Suppressor macrophage treated with lipopolysaccharide for 4 hours (primary cell): ENCODE measurements around the gene IL22.
"Not testable (repeated sequence)": the region's sequence is repeated elsewhere in the genome, so short reads cannot be mapped to it uniquely, and the experiment has no call there.

Experiments
- DNase-seq: peaks from one replicate; pipeline ENCODE4 v3.0.0-alpha.2; 2020

Gene IL22

DNA sequence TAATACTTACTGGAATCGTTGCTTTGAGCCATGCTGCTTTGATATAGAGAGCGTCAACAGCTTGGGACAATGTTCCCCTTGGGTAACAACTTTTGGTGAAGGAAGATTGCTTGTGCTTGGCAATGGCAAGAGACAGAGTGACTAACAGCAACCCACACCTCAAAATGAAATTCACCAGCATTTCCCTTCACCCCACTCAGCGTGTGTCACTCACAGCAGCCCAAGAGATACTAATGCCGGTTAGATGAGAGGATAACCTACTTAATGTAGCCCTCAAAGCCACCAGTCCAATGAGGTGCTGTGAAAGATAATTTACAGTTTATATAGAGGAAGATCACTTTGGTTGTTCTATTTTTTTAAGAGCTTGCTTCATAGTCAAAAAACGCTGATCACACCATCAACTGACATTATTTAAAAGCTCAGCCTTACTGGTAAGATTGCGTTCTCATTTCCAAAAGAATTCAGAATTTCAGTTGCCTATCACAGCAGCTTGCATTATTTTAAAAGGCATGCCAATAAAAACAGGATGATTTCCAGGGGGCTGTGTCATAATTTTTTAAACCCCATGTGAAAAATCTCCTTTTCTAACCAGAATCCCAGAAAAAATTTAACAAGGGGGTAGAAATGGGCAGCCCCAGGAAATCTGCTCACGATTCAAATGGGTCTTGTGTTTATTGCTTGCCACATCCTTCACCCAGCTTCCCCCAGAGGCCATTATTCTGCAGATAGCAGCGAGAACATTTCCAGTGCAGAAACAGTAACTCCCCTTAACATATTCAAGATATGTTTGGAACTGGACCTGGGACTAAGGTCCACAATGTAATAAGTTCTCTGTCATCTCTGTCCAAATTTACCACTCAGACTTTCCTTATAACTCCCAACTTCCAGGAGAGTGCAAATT lies 27.6 kb downstream of the IL22 start, which contains the start of gene IL26:
Gene IL26, minus strand, starts transcription at position 235 of the 901 bp plus-strand sequence. Its CDS starts 54 bp downstream, at position 181.
- no peak for DNase-seq

DNA sequence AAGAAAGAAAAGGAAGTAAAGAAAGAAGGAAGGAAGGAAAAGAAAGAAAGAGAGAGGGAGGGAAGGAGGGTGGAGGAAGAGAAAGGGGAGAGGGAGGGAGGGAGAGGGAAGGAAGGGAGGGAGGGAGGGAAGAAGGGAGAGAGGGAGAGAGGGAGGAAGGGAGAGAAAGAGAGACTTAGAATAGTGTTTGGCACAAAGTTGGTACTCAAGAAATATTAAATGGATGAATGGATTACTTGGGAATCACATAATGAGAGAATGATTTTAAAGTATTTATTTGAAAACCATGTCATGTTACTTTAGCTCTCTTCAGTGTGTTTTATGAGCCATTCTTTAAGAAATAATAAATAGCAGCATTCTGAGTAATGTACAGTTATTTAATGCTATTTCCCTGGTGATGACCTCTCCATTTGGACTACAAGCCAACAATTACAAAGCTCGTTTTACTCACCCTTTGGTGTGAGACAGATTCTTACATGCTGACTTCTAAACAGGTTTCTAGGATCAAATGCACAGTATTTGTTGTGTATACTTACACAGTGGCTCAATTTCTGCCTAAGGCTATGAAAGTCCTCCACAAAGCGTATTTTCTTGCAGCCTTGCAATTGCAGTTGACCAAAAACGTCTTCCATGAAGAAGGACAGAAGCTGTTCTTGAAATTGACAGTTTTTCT lies 28.7 kb downstream of the IL22 start:
- no peak for DNase-seq

DNA sequence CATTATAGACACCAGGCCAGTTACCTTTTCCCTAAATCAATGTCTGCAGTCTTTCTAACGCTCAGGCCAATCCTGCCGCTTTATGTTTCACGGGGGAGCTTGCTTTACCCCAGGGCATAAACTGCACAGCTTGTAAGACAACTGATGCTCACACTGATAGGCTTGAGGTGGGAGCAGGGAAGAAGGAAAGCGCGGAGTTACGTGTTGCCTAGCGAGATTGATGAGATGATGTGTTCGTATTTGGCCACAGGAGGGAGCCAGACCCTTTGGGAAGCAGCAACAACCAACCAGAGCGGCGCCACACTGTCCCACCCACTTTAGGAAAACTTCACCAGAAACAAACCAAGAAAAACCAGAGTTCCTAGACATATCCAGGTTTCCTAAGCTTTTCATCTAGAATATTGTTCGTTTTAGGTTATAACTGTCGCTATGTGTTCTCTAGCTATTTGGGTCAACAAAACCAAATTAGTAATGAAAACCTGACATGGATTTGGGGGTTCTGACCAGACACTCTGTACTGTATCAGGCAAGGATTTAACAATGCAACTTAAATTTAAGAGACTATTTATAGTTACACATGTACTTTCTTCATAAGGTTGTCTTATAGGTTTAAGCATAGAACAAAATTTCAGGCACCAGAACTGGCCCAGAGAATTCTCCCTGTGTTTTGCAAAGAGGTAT lies 30.2 kb downstream of the IL22 start:
- peak; percentile 79 for DNase-seq

DNA sequence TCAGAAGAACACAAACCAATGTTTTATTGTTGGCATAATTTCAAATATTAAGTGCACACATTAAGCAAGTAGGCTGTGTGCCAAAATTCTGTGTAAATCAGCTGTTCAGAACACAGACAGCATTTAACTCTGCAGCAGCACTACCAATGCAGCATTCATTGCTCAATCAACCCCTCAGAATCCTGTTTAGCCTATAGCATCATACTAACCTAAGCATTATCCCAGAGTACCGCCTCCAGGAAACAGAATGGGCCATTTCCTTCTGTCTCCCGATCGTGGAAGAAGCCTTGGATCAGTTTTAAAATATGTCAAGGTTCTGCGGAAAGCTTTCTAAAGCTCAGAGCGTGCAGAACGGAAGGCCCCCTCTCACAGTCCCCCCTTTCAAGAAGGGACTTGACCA lies 31.1 kb downstream of the IL22 start:
- no peak for DNase-seq

DNA sequence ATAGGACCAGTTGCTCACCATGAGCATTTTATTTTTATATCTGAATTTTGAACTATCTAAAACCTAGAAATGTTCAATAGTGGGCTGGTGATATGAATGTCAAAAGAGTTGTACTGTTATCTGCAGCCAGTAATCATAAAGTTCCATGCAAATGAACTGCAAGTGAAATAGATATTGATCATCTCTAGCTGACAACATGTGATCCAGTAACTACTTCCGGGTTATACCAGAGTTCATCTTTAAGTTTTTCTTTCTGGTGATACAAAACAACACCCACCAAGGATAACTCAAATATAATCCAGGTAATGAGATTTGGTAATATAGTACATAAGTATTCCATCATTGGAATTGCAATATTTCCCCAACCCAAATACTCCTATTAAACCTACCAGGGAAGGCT lies 31.9 kb downstream of the IL22 start:
- no peak for DNase-seq

DNA sequence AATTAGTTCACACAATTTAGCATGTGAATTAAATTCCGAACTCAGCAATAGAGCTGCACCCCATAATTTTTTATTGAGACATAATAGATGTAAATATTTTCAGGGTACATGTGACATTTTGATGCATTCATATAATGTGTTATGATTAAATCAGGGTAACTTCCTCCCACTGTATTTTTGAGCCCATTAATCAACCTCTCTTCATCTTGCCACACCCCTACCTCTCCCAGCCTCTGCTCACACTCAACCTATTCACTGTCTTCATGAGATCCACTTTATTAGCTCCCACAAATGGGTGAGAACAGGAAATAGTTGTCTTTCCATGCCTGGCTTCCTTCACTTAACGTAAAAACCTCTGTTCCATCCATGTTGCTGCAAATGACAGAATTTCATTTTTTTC lies 42.5 kb downstream of the IL22 start:
- no peak for DNase-seq

DNA sequence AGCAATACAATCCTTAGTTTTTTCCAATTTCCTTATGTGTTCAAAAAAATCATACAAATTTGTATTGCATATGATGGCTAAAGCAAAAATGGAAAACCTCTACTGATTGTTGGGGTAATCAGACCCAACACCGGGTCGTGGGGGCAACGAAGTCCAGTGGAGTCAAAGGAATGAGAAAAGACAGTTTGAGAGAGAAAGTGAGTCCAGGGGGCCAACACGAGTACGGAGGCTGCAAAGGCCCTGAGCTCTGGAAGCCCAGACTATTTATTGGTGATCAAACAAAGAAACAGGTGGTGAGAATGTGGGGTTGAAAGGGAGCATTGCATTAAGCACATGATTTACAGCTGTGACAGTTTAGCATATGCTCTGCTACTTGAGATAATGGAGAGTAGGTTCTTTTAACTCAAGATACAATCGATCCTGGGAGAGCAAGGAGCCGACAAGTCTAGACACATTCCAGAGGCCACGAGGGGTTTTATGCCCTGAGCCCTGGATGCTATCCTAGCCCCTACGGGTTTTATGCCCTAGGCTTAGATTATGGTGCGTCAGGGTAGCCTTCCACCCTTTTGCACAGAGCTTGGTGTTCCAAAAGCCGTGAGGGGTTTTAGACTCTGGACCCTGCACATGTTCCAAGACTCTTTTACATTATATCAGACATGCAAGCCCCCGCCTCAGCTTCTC lies 44.2 kb downstream of the IL22 start:
- not testable (repeated sequence) for DNase-seq

DNA sequence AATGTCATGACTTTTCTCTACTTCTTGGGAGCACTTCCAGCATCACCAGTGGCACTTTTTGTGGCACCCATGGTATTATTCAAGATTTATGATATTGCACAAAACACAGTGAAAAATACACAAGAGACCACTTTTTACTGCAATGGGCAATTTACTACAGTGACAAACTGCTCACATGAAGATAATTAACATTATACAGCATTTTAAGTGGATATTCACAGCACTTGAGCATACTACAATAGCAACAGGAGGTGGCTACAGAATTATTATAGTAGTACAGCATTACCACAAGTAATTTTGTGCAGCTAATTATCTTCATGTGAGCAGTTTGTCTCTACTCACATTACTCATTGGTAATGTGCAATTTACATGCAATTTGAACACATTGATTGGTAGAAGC lies 46.1 kb downstream of the IL22 start:
- no peak for DNase-seq

DNA sequence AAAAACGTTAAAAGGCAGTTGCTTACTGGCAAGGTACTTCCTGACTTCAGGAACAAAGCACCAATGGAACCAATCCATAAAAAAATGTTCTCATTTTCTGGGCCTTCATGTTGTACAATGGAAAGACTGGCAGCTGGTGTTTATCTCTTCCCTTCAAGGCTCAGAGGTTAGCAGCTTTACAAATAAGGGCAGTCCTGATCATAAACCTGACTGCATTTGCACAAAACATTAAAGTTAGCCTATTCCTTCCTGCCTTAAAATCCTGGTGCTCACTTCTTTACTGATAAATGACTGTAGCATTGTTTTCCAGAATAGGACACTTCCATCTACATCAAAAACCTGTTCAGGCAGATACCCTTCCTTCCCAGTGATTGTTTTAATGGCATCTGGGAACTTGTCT lies 47.0 kb downstream of the IL22 start:
- DNase-seq = no peak

DNA sequence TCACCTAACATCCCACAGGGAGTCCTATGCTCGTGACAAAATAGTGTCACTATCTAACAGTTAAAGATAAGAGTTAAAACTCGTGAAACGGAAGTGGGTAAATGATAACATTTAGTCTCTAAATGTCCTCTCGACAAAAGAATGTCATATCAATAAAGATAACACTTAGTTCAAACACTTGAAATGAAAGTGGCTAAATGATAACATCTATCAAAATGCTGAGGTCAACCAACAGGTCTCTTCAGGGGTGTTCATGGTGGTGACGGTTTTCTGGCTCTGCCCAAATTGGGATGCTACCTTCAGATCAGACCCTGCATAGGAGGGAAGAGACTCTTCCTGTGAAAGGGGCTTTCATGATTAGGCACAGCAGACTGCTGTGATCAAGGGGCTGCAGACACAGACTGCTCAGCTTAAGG lies 49.9 kb downstream of the IL22 start:
- no peak for DNase-seq

DNA sequence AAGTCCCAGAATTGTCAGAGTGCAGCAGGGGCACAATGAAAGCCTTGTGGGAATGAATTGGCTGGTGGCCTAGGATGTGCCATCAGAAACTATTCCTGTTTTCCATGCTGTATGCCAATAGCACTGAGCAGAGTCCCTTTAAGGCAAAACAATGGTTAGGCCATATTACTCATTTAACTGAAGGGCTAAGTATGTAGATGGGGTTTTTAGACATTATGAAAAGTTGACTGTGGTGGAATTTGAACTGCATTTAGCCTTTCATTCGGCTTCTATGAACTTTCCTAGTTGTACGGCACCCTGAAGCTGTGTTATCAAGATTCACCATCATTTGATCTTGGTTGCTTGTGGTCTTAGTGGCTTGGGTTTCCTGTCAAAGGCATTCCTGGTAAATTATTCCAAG lies 52.5 kb downstream of the IL22 start:
- no peak for DNase-seq

DNA sequence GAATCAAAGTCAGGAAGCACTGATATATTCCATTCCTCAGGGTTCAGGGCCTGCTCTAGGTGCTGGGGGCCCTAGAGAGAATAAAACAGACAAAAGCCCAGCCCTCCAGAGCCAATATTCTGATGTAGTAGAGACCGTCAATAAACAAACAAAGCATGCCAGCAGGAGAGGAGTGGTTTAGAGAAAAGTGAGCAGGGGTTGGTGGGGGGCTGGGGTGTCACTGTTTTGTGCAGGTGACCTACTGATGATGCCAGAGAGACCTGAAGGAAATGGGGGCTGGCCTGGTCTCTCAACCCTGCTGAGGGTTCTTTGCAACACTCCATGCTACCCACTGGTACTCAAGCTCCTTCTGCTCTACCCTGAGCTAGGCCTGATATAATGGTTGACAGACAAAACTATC lies 54.3 kb downstream of the IL22 start:
- DNase-seq = no peak

DNA sequence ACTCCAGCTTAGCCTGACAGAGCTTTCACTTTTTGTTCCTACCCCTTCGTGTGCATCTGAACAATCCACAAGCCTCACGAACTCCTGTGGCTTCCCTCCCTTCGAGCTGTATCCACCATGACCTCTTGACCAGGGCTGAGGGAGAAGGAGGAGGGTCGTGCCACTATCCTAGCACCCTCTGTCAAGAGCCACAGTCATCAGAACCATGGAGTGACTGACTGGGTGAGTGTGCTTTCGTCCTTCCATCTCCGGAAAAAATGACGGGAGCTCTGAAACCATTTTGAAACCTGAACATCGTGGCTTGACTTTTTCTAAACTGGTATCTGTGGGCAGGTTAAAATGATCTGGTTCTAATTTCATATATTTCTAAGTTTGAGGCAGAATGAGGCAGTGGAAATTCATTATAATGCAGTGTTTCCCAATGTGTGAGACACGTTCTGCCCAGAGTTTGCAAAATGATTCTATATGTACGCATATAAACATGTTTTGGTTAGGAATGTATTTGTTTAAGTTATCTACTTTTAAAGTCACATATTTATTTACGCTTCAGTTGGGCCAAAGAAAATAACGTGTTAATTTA lies 54.8 kb downstream of the IL22 start:
- no peak for DNase-seq
